Measurements from ENCODE around the gene ZGRF1. TPM values are rescaled to one million over a fixed set of nuclear protein-coding genes. Genes with fewer than 3 reads are reported as not detected.
A peak's percentile ranks its signal among the peaks of the same experiment; 100 is the strongest.

The ZGRF1 gene
- total RNA-seq, 4 donors from 2014 or later, result 4.0 to 9.0 (median 4.6) TPM

GRCh38 chr4:112519689-112520597 is 116.8 kb downstream of the ZGRF1 start:
- no peak overlapping the region for H3K4me3 ChIP-seq
- peaks cover 29 to 100% (median 65%) of the 10 kb centered on the region in 4 donors for H3K27me3 ChIP-seq
- DNase-seq, result no peak
- intact Hi-C loops (cut with DNase I), result loop anchor here (5.0 to 10.0 kb wide), 2 partner anchors 198 to 425 kb away; no protein-coding TSS in a partner anchor
- H3K27ac ChIP-seq, result no peak overlapping the region
- H3K36me3 ChIP-seq, result no peaks in the 10 kb centered on the region
- 9 to 18% methylated on average over 7 to 18 of the region's 21 CpGs for WGBS, 2 donors
- H3K4me1 ChIP-seq, result peaks cover 24 to 67% (median 43%) of the 10 kb centered on the region in 3 donors
- TF ChIP-seq CTCF (IDR thresholded peaks at IDR 0.05) (no peak), POLR2A (IDR thresholded peaks at IDR 0.05) (no peak)
- H3K9me3 ChIP-seq, result peaks cover 0 to 9% (median 0%) of the 10 kb centered on the region in 3 donors

GRCh38 chr4:112518675-112519074 is 118.0 kb downstream of the ZGRF1 start:
- intact Hi-C loops (cut with DNase I), result no loop called here
- H3K9me3 ChIP-seq, result peaks cover 0 to 9% (median 0%) of the 10 kb centered on the region in 3 donors
- H3K4me3 ChIP-seq, result no peak overlapping the region
- no peak overlapping the region for H3K27ac ChIP-seq
- no peak for DNase-seq
- peaks cover 27 to 100% (median 70%) of the 10 kb centered on the region in 4 donors for H3K27me3 ChIP-seq
- no peaks in the 10 kb centered on the region for H3K36me3 ChIP-seq
- H3K4me1 ChIP-seq, result peaks cover 32 to 72% (median 47%) of the 10 kb centered on the region in 3 donors
- TF ChIP-seq CTCF (IDR thresholded peaks at IDR 0.05) (no peak), POLR2A (IDR thresholded peaks at IDR 0.05) (no peak)

- H3K27me3 ChIP-seq, result peaks cover 27 to 100% (median 67%) of the 10 kb centered on the region in 4 donors
- intact Hi-C loops (cut with DNase I), result no loop called here
- H3K9me3 ChIP-seq, result peaks cover 0 to 9% (median 0%) of the 10 kb centered on the region in 3 donors
- H3K4me3 ChIP-seq, result no peak overlapping the region
- no peaks in the 10 kb centered on the region for H3K36me3 ChIP-seq
- H3K27ac ChIP-seq, result no peak overlapping the region
- WGBS, 2 donors, result 34 to 38% methylated on average over 3 of the region's 3 CpGs
- peaks cover 32 to 64% (median 40%) of the 10 kb centered on the region in 3 donors for H3K4me1 ChIP-seq
- TF ChIP-seq CTCF (IDR thresholded peaks at IDR 0.05) (no peak), POLR2A (IDR thresholded peaks at IDR 0.05) (no peak)
- no peak for DNase-seq
Observed at GRCh38 chr4:112517911-112518310, 118.8 kb downstream of the ZGRF1 start.

- H3K4me3 ChIP-seq, result peak overlapping the region in 2 of 4 donors; percentile 56 to 79
- H3K27me3 ChIP-seq, result peaks cover 31 to 100% (median 69%) of the 10 kb centered on the region in 4 donors
- no peak for DNase-seq
- peaks cover 0 to 9% (median 0%) of the 10 kb centered on the region in 3 donors for H3K9me3 ChIP-seq
- H3K4me1 ChIP-seq, result peaks cover 32 to 60% (median 37%) of the 10 kb centered on the region in 3 donors
- no peaks in the 10 kb centered on the region for H3K36me3 ChIP-seq
- H3K27ac ChIP-seq, result no peak overlapping the region
- intact Hi-C loops (cut with DNase I), result no loop called here
- TF ChIP-seq CTCF (IDR thresholded peaks at IDR 0.05) (no peak), POLR2A (IDR thresholded peaks at IDR 0.05) (no peak)
- WGBS, 2 donors, result 4% methylated on average over 10 to 13 of the region's 20 CpGs
Observed at GRCh38 chr4:112517067-112517634, 119.6 kb downstream of the ZGRF1 start.

Measured in esophagus squamous epithelium (tissue), 5 donors.